ENCODE measurements around the gene CYP26B1.
"Not testable (repeated sequence)": the region's sequence is repeated elsewhere in the genome, so short reads cannot be mapped to it uniquely, and the experiment has no call there.

The CYP26B1 gene

GRCh38 chr2:72104821-72105588, 42.7 kb downstream of the CYP26B1 start:
- no peak for DNase-seq

GRCh38 chr2:72103690-72104089, 44.0 kb downstream of the CYP26B1 start:
- no peak for DNase-seq

GRCh38 chr2:72103161-72103560, 44.5 kb downstream of the CYP26B1 start:
- DNase-seq = no peak

- no peak for DNase-seq
Observed at GRCh38 chr2:72098935-72099334, 48.7 kb downstream of the CYP26B1 start.

GRCh38 chr2:72097276-72097675, 50.4 kb downstream of the CYP26B1 start:
- no peak for DNase-seq

- no peak for DNase-seq
Observed at GRCh38 chr2:72096181-72096580, 51.5 kb downstream of the CYP26B1 start.

- no peak for DNase-seq
Observed at GRCh38 chr2:72095364-72095763, 52.3 kb downstream of the CYP26B1 start.

- DNase-seq = no peak
Observed at GRCh38 chr2:72094701-72095100, 53.0 kb downstream of the CYP26B1 start.

- no peak for DNase-seq
Observed at GRCh38 chr2:72092111-72092510, 55.6 kb downstream of the CYP26B1 start.

- DNase-seq = no peak
Observed at GRCh38 chr2:72090781-72091482, 56.7 kb downstream of the CYP26B1 start.

- no peak for DNase-seq
Observed at GRCh38 chr2:72090271-72090720, 57.4 kb downstream of the CYP26B1 start.

- DNase-seq = no peak
Observed at GRCh38 chr2:72089537-72089936, 58.1 kb downstream of the CYP26B1 start.

GRCh38 chr2:72089028-72089427, 58.6 kb downstream of the CYP26B1 start:
- DNase-seq = no peak

GRCh38 chr2:72086871-72087633, 60.6 kb downstream of the CYP26B1 start:
- DNase-seq = not testable (repeated sequence)

- no peak for DNase-seq
Observed at GRCh38 chr2:72085513-72085912, 62.1 kb downstream of the CYP26B1 start.

- DNase-seq = no peak
Observed at GRCh38 chr2:72085036-72085435, 62.6 kb downstream of the CYP26B1 start.

GRCh38 chr2:72084584-72084976, 63.1 kb downstream of the CYP26B1 start:
- no peak for DNase-seq

GRCh38 chr2:72083751-72084583, 63.7 kb downstream of the CYP26B1 start:
- DNase-seq = no peak

- DNase-seq = no peak
Observed at GRCh38 chr2:72082887-72083286, 64.8 kb downstream of the CYP26B1 start.

GRCh38 chr2:72082021-72082601, 65.6 kb downstream of the CYP26B1 start:
- no peak for DNase-seq

- no peak for DNase-seq
Observed at GRCh38 chr2:72081451-72081850, 66.2 kb downstream of the CYP26B1 start.
